HepG2 (cell line): ENCODE measurements around the gene ARHGAP30. TPM values are rescaled to one million over a fixed set of nuclear protein-coding genes. Genes with fewer than 3 reads are reported as not detected.

Experiments used
- ATM ChIP-seq: fragments of 450-650 bp; IDR thresholded peaks from 2 replicates; pipeline ENCODE4 v1.7.1; 2017; ENCODE audit warnings: mild to moderate bottlenecking, borderline replicate concordance
- FOSL2 ChIP-seq: sonication (generic); formaldehyde crosslinking; IDR thresholded peaks from 2 replicates; pipeline ENCODE4 v1.4.0; 2020; ENCODE audit warnings: missing genetic modification reagents
- KLF11 ChIP-seq: IDR thresholded peaks from 2 replicates; pipeline ENCODE4 v1.6.1; 2016; ENCODE audit warnings: missing compliant biosample characterization
- NR3C1 ChIP-seq: sonication (generic); formaldehyde crosslinking; IDR thresholded peaks from 2 replicates; pipeline ENCODE4 v1.4.0; 2020; ENCODE audit warnings: missing genetic modification reagents
- POLR2G ChIP-seq: fragments of 200-400 bp; formaldehyde crosslinking; IDR thresholded peaks from 2 replicates; pipeline ENCODE4 v1.6.1; 2018; ENCODE audit warnings: mild to moderate bottlenecking, low read depth, low read length, moderate library complexity
- SMC3 ChIP-seq: IDR thresholded peaks from 2 replicates; pipeline ENCODE4 v1.6.1; 2011; ENCODE audit warnings: low read length, improper control_type of control experiment
- ZKSCAN8 ChIP-seq: IDR thresholded peaks from 2 replicates; pipeline ENCODE4 v1.6.1; 2016; ENCODE audit warnings: borderline replicate concordance, missing genetic modification reagents, missing compliant biosample characterization
- ZNF547 ChIP-seq: sonication (generic); formaldehyde crosslinking; IDR thresholded peaks from 2 replicates; pipeline ENCODE4 v1.5.1; 2020; ENCODE audit warnings: mild to moderate bottlenecking, missing genetic modification reagents
- ZNF737 ChIP-seq: sonication (generic); formaldehyde crosslinking; IDR thresholded peaks from 2 replicates; pipeline ENCODE4 v1.5.0; 2020; ENCODE audit warnings: missing genetic modification reagents, mild to moderate bottlenecking, borderline replicate concordance
- ZSCAN30 ChIP-seq: sonication (generic); formaldehyde crosslinking; IDR thresholded peaks from 2 replicates; pipeline ENCODE4 v1.5.0; 2020; ENCODE audit warnings: mild to moderate bottlenecking, missing genetic modification reagents
- polyA plus RNA-seq, 8 experiments: library from polyadenylated mRNA; depleted of rRNA in 3 of 8; stranded (reverse) in 7 of 8; unstranded in 1 of 8; fragments of >200 nt; fragmentation: Illumina TruSeq in 4 of 8; extraction: Trizol in 4 of 8; gene quantifications; 2 replicates each; pipeline versions ENCODE4 v1.2.1 to v1.2.3, GENCODE V29; 2011 to 2016; ENCODE audit warnings: low read depth in 4 of 8, missing spikeins in 1 of 8, mixed read lengths in 1 of 8; ENCODE audit not compliant: insufficient read depth in 1 of 8
- total RNA-seq, 5 experiments: library from RNA; depleted of rRNA; stranded (reverse); fragments of >200 nt; fragmentation: Illumina TruSeq; extraction: Trizol; gene quantifications; 2 replicates each; pipeline ENCODE4 v1.2.3, GENCODE V29; 2016; ENCODE audit warnings: low read depth in 1 of 5
- TF ChIP-seq, protein P1 (sequence below): sonication (generic); formaldehyde crosslinking; IDR thresholded peaks from 2 replicates; pipeline ENCODE4 v1.5.0; 2020; ENCODE audit warnings: mild to moderate bottlenecking, missing genetic modification reagents, moderate library complexity
- TF ChIP-seq, protein P2 (sequence below): sonication (generic); formaldehyde crosslinking; IDR thresholded peaks from 2 replicates; pipeline ENCODE4 v1.9.0; 2021; ENCODE audit warnings: missing genetic modification reagents, borderline replicate concordance
- TF ChIP-seq, protein P3 (sequence below): sonication (generic); formaldehyde crosslinking; IDR thresholded peaks from 2 replicates; pipeline ENCODE4 v1.4.0; 2020; ENCODE audit warnings: mild to moderate bottlenecking, missing genetic modification reagents
- TF ChIP-seq, protein P4 (sequence below): sonication (generic); formaldehyde crosslinking; IDR thresholded peaks from 2 replicates; pipeline ENCODE4 v1.4.0; 2020; ENCODE audit warnings: missing genetic modification reagents
- TF ChIP-seq, protein P5 (sequence below): sonication (generic); formaldehyde crosslinking; IDR thresholded peaks from 2 replicates; pipeline ENCODE4 v1.4.0; 2020; ENCODE audit warnings: mild to moderate bottlenecking, missing genetic modification reagents

Gene ARHGAP30
- total and polyA plus RNA-seq, 2 of the 13 experiments (the other 11 are each of a cell fraction or from before 2014, with no cell fraction given): 0.13 to 0.20 TPM

DNA sequence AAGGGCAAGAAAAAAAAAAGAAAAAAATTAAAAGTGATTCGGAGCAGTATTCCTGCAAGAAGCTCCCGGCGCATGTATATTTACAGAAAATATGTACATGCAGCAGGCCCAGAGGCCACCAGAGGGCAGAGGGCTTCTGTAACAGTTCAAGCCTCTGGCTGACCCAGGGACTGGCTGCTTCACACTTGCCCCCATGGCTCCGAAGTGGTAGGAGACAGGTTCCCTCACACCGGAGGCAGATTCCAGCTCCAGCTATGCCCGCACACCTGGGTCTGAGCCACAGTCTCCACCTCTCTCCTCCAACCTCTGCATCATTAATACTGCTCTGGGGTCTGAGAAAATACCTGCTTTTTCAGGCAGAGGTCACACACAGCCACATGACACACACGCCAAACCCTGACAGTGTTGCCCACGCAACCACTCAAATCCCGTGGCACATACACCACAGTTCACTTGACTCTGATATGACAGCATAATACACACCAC lies 2.2 kb upstream of the ARHGAP30 start (continued):
- TF ChIP-seq ZKSCAN8 (CRISPR knock-in tag): no peak
- TF ChIP-seq ZNF737 (CRISPR knock-in tag): no peak
- TF ChIP-seq ATM: no peak
- TF ChIP-seq, protein P1, sequence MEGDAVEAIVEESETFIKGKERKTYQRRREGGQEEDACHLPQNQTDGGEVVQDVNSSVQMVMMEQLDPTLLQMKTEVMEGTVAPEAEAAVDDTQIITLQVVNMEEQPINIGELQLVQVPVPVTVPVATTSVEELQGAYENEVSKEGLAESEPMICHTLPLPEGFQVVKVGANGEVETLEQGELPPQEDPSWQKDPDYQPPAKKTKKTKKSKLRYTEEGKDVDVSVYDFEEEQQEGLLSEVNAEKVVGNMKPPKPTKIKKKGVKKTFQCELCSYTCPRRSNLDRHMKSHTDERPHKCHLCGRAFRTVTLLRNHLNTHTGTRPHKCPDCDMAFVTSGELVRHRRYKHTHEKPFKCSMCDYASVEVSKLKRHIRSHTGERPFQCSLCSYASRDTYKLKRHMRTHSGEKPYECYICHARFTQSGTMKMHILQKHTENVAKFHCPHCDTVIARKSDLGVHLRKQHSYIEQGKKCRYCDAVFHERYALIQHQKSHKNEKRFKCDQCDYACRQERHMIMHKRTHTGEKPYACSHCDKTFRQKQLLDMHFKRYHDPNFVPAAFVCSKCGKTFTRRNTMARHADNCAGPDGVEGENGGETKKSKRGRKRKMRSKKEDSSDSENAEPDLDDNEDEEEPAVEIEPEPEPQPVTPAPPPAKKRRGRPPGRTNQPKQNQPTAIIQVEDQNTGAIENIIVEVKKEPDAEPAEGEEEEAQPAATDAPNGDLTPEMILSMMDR (CRISPR knock-in tag): peak; percentile 80
- TF ChIP-seq SMC3: peak; percentile 87
- no peak for TF ChIP-seq POLR2G
- TF ChIP-seq, protein P2, sequence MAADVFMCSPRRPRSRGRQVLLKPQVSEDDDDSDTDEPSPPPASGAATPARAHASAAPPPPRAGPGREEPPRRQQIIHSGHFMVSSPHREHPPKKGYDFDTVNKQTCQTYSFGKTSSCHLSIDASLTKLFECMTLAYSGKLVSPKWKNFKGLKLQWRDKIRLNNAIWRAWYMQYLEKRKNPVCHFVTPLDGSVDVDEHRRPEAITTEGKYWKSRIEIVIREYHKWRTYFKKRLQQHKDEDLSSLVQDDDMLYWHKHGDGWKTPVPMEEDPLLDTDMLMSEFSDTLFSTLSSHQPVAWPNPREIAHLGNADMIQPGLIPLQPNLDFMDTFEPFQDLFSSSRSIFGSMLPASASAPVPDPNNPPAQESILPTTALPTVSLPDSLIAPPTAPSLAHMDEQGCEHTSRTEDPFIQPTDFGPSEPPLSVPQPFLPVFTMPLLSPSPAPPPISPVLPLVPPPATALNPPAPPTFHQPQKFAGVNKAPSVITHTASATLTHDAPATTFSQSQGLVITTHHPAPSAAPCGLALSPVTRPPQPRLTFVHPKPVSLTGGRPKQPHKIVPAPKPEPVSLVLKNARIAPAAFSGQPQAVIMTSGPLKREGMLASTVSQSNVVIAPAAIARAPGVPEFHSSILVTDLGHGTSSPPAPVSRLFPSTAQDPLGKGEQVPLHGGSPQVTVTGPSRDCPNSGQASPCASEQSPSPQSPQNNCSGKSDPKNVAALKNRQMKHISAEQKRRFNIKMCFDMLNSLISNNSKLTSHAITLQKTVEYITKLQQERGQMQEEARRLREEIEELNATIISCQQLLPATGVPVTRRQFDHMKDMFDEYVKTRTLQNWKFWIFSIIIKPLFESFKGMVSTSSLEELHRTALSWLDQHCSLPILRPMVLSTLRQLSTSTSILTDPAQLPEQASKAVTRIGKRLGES (CRISPR knock-in tag): no peak
- TF ChIP-seq, protein P3, sequence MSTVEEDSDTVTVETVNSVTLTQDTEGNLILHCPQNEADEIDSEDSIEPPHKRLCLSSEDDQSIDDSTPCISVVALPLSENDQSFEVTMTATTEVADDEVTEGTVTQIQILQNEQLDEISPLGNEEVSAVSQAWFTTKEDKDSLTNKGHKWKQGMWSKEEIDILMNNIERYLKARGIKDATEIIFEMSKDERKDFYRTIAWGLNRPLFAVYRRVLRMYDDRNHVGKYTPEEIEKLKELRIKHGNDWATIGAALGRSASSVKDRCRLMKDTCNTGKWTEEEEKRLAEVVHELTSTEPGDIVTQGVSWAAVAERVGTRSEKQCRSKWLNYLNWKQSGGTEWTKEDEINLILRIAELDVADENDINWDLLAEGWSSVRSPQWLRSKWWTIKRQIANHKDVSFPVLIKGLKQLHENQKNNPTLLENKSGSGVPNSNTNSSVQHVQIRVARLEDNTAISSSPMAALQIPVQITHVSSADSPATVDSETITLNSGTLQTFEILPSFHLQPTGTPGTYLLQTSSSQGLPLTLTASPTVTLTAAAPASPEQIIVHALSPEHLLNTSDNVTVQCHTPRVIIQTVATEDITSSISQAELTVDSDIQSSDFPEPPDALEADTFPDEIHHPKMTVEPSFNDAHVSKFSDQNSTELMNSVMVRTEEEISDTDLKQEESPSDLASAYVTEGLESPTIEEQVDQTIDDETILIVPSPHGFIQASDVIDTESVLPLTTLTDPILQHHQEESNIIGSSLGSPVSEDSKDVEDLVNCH (CRISPR knock-in tag): no peak
- TF ChIP-seq, protein P4, sequence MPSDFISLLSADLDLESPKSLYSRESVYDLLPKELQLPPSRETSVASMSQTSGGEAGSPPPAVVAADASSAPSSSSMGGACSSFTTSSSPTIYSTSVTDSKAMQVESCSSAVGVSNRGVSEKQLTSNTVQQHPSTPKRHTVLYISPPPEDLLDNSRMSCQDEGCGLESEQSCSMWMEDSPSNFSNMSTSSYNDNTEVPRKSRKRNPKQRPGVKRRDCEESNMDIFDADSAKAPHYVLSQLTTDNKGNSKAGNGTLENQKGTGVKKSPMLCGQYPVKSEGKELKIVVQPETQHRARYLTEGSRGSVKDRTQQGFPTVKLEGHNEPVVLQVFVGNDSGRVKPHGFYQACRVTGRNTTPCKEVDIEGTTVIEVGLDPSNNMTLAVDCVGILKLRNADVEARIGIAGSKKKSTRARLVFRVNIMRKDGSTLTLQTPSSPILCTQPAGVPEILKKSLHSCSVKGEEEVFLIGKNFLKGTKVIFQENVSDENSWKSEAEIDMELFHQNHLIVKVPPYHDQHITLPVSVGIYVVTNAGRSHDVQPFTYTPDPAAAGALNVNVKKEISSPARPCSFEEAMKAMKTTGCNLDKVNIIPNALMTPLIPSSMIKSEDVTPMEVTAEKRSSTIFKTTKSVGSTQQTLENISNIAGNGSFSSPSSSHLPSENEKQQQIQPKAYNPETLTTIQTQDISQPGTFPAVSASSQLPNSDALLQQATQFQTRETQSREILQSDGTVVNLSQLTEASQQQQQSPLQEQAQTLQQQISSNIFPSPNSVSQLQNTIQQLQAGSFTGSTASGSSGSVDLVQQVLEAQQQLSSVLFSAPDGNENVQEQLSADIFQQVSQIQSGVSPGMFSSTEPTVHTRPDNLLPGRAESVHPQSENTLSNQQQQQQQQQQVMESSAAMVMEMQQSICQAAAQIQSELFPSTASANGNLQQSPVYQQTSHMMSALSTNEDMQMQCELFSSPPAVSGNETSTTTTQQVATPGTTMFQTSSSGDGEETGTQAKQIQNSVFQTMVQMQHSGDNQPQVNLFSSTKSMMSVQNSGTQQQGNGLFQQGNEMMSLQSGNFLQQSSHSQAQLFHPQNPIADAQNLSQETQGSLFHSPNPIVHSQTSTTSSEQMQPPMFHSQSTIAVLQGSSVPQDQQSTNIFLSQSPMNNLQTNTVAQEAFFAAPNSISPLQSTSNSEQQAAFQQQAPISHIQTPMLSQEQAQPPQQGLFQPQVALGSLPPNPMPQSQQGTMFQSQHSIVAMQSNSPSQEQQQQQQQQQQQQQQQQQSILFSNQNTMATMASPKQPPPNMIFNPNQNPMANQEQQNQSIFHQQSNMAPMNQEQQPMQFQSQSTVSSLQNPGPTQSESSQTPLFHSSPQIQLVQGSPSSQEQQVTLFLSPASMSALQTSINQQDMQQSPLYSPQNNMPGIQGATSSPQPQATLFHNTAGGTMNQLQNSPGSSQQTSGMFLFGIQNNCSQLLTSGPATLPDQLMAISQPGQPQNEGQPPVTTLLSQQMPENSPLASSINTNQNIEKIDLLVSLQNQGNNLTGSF: no peak
- TF ChIP-seq, protein P5, sequence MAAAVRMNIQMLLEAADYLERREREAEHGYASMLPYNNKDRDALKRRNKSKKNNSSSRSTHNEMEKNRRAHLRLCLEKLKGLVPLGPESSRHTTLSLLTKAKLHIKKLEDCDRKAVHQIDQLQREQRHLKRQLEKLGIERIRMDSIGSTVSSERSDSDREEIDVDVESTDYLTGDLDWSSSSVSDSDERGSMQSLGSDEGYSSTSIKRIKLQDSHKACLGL (CRISPR knock-in tag): no peak
- TF ChIP-seq ZNF547: no peak
- no peak for TF ChIP-seq KLF11
- no peak for TF ChIP-seq FOSL2
- TF ChIP-seq NR3C1 (CRISPR knock-in tag): no peak
- no peak for TF ChIP-seq ZSCAN30 (CRISPR knock-in tag)
